K562 (cell line): Measurements from ENCODE around the gene DLX2. TPM values are rescaled to one million over a fixed set of nuclear protein-coding genes. Genes with fewer than 3 reads are reported as not detected.

Source experiments
- ARID4B ChIP-seq: sonication (generic); formaldehyde crosslinking; IDR thresholded peaks from 2 replicates; pipeline ENCODE4 v1.8.0; 2022; ENCODE audit warnings: mild to moderate bottlenecking, missing genetic modification reagents
- CC2D1A ChIP-seq: fragments of 450-650 bp; IDR thresholded peaks from 2 replicates; pipeline ENCODE4 v1.6.1; 2017; ENCODE audit warnings: mild to moderate bottlenecking
- MGA ChIP-seq: fragments of 450-650 bp; IDR thresholded peaks from 2 replicates; pipeline ENCODE4 v1.6.1; 2016; ENCODE audit warnings: mild to moderate bottlenecking, moderate library complexity
- NFIX ChIP-seq: fragments of 250-450 bp; sonication (Bioruptor Pico); IDR thresholded peaks from 2 replicates; pipeline ENCODE4 v1.4.0; 2020; ENCODE audit warnings: low read depth, mild to moderate bottlenecking, moderate library complexity
- TBL1XR1 ChIP-seq, 2 experiments: IDR thresholded peaks; 2 replicates each; pipeline ENCODE4 v1.6.1; 2012; ENCODE audit warnings: improper control_type of control experiment in 2 of 2, low read length in 2 of 2, mild to moderate bottlenecking in 1 of 2
- TEAD2 ChIP-seq: fragments of 450-650 bp; IDR thresholded peaks from 2 replicates; pipeline ENCODE4 v1.6.1; 2016; ENCODE audit warnings: missing genetic modification characterization, control low read depth, missing compliant biosample characterization
- THRAP3 ChIP-seq: fragments of 450-650 bp; IDR thresholded peaks from 2 replicates; pipeline ENCODE4 v1.6.1; 2016; ENCODE audit warnings: mild to moderate bottlenecking, inconsistent platforms, borderline replicate concordance
- polyA plus RNA-seq, 8 experiments: library from polyadenylated mRNA; depleted of rRNA in 4 of 8; stranded (reverse) in 5 of 8; unstranded in 3 of 8; fragments of >200 nt; fragmentation: Nextera tagmentation in 2 of 8; fragmentation: Illumina TruSeq in 1 of 8; extraction: Ambion mirVana in 2 of 8; extraction: Trizol in 1 of 8; gene quantifications; 2 replicates each; pipeline versions ENCODE4 v1.2.1 to v1.2.3, GENCODE V29; 2011 to 2014; ENCODE audit warnings: inconsistent platforms in 1 of 8, missing spikeins in 1 of 8
- total RNA-seq, 7 experiments: library from RNA; depleted of rRNA in 6 of 7; stranded (reverse); fragments of >200 nt in 6 of 7; fragmentation: Illumina TruSeq in 2 of 7; extraction: Trizol in 2 of 7; gene quantifications; 2 replicates each; pipeline versions ENCODE4 v1.2.1 to v1.2.3, GENCODE V29; 2011 to 2021; ENCODE audit warnings: low replicate concordance in 1 of 7

Gene DLX2
- total and polyA plus RNA-seq, 9 of the 15 experiments (the other 6 are each of a cell fraction or from before 2014, with no cell fraction given) = 0.14 to 4.3 (median 0.86) TPM

- TF ChIP-seq MGA (no peak), TBL1XR1 (IDR thresholded peaks at IDR 0.05; ENCODE audit: low read length in 2 of 2) (peak in 1 of 2 experiments; percentile 20; a peak in 1 of 4 replicates), CC2D1A (peak; percentile 91), THRAP3 (0 out of 2 replicates have a peak, but pooled peaks have one; percentile 24), ARID4B (CRISPR knock-in tag) (0 out of 2 replicates have a peak, but pooled peaks have one; percentile 2), TEAD2 (no peak), NFIX (CRISPR knock-in tag) (no peak)
These were observed 972 bp upstream of the DLX2 start (continued) for GRCh38 chr2:172103471-172104272.
